Memory B cell (primary cell): Measurements from ENCODE around the gene TFB2M.
"Not testable (repeated sequence)": the region's sequence is repeated elsewhere in the genome, so short reads cannot be mapped to it uniquely, and the experiment has no call there.

ENCODE experiments used
- ATAC-seq: fragments of 150-1000 bp; cut with Tn5 transposase; 2 replicates; pipeline ENCODE4 v1.10.0; 2021; ENCODE audit warnings: low read depth, mild to moderate bottlenecking, moderate library complexity
- DNase-seq, 2 donors: peaks; one replicate each; pipeline ENCODE4 v3.0.0; 2022; ENCODE audit warnings: low spot score in 2 of 2
- H3K27ac Mint-ChIP-seq: one replicate; pipeline ENCODE4 v1.8.0; 2022; ENCODE audit warnings: mild to moderate bottlenecking, moderate library complexity, mixed read lengths
- H3K27me3 Mint-ChIP-seq: one replicate; pipeline ENCODE4 v1.8.0; 2022; ENCODE audit warnings: mixed read lengths
- H3K36me3 Mint-ChIP-seq: one replicate; pipeline ENCODE4 v1.8.0; 2022; ENCODE audit warnings: mild to moderate bottlenecking, mixed read lengths
- H3K4me1 Mint-ChIP-seq: one replicate; pipeline ENCODE4 v1.8.0; 2022; ENCODE audit warnings: mixed read lengths
- H3K4me3 Mint-ChIP-seq: one replicate; pipeline ENCODE4 v1.8.0; 2022; ENCODE audit warnings: mild to moderate bottlenecking, moderate library complexity, mixed read lengths
- H3K9me3 Mint-ChIP-seq: one replicate; pipeline ENCODE4 v1.8.0; 2022; ENCODE audit warnings: mixed read lengths

TFB2M gene

DNA sequence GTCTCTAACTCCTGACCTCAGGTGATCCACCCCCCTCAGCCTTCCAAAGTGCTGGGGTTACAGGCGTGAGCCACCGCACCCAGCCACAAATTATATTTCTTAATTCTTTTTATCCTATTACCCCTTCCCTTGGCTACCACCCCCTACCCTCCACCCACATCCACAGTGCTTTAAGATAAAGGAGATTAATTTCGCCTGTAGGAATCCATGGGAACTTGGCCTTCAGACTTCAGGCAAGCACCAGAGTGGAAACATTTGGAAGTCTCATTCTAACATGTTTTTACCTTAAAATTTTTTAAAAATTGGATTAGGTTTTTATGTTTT, 10.6 kb upstream of the TFB2M start:
- DNase-seq: no peak
- H3K4me1 Mint-ChIP-seq: peaks cover 24% of the 10 kb centered on the region
- no peaks in the 10 kb centered on the region for H3K27me3 Mint-ChIP-seq
- no peak for ATAC-seq
- H3K36me3 Mint-ChIP-seq: peaks cover 13% of the 10 kb centered on the region
- H3K27ac Mint-ChIP-seq: no peak overlapping the region
- H3K4me3 Mint-ChIP-seq: no peak overlapping the region
- no peaks in the 10 kb centered on the region for H3K9me3 Mint-ChIP-seq

DNA sequence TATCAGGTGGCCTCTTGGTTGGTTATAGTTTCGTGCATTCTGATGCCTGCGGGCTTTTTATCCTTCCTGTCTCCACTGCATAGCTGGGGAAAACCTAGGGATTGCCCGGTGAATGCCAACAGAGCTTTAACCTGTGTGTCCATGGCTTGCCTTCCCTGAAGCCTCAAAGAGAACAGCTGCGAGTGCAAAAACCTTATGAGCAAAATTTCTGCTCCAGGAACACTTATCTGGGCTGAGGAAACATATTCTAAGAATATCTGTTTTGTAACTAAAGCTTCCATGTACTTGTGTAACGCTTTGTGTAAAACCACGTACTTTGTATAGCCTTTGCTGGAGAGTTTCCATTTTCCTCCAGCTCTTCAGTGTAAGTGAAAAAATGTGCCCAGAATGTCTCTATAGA, 7.4 kb upstream of the TFB2M start:
- Mint-ChIP-seq H3K4me3 (no peak overlapping the region), H3K27ac (no peak overlapping the region), H3K27me3 (no peaks in the 10 kb centered on the region), H3K9me3 (no peaks in the 10 kb centered on the region), H3K36me3 (peaks cover 8% of the 10 kb centered on the region), H3K4me1 (peaks cover 30% of the 10 kb centered on the region)
- DNase-seq (no peak), ATAC-seq (no peak)

DNA sequence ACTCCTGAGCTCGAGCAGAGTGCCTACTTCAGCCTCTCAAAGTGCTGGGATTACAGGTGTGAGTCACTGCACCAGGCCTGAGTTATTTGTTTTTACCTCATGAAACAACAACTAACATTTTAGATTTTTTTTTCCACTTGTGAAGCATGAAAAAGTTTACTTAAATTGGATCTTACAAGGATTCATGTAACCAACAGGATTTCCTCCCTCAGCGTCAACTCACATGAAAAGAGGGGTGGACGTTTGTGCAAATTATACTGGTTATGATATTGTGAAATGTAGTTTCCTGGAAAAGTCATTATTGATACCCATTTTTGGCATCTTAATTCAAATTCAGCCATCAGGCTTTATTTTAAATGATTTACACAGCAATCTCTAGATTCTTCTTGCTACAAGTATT, 6.7 kb upstream of the TFB2M start:
- no peak for DNase-seq
- Mint-ChIP-seq H3K9me3 (no peaks in the 10 kb centered on the region), H3K4me3 (no peak overlapping the region), H3K27ac (peak overlapping the region; percentile 38), H3K27me3 (no peaks in the 10 kb centered on the region), H3K36me3 (peaks cover 8% of the 10 kb centered on the region), H3K4me1 (peaks cover 29% of the 10 kb centered on the region)
- no peak for ATAC-seq

DNA sequence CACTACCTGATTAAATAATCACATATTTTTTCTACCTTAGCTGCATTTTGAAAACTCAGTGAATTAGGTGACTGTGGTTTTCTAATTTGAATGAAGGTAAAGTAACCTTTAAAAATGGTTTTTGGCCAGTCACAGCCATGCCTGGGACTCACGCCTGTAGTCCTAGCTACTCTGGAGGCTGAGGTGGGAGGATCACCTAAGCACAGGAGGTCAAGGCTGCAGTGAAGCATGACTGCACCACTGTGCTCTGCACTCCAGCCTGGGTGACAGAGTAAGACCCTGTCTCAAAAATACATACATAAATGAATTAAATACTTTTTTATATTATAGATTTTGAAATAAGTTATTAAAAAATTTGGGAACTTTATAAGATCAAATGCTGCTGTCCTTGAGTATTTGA, 5.9 kb upstream of the TFB2M start:
- Mint-ChIP-seq H3K27me3 (no peaks in the 10 kb centered on the region), H3K4me1 (peaks cover 23% of the 10 kb centered on the region), H3K27ac (peak overlapping the region; percentile 88), H3K4me3 (no peak overlapping the region), H3K9me3 (no peaks in the 10 kb centered on the region), H3K36me3 (peaks cover 5% of the 10 kb centered on the region)
- ATAC-seq (no peak), DNase-seq (no peak)

DNA sequence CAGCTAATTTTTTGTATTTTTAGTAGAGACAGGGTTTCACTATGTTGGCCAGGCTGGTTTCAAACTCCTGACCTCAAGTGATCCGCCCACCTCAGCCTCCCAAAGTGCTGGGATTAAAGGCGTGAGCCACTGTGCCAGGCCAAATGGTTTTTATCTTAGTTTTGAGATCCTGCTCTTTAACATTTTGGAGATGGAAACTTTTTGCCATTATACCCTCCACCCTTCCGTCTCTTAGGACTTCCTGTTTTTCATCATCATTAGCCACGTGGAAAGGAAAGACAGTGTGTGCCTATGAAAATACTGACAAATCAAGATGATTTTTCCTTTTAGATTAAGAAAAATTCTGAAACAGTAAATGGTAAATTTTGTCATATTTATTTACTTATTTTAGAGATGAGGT, 5.2 kb upstream of the TFB2M start:
- ATAC-seq: peak; percentile 31
- peak overlapping the region; percentile 19 for H3K4me3 Mint-ChIP-seq
- DNase-seq: not testable (repeated sequence)

DNA sequence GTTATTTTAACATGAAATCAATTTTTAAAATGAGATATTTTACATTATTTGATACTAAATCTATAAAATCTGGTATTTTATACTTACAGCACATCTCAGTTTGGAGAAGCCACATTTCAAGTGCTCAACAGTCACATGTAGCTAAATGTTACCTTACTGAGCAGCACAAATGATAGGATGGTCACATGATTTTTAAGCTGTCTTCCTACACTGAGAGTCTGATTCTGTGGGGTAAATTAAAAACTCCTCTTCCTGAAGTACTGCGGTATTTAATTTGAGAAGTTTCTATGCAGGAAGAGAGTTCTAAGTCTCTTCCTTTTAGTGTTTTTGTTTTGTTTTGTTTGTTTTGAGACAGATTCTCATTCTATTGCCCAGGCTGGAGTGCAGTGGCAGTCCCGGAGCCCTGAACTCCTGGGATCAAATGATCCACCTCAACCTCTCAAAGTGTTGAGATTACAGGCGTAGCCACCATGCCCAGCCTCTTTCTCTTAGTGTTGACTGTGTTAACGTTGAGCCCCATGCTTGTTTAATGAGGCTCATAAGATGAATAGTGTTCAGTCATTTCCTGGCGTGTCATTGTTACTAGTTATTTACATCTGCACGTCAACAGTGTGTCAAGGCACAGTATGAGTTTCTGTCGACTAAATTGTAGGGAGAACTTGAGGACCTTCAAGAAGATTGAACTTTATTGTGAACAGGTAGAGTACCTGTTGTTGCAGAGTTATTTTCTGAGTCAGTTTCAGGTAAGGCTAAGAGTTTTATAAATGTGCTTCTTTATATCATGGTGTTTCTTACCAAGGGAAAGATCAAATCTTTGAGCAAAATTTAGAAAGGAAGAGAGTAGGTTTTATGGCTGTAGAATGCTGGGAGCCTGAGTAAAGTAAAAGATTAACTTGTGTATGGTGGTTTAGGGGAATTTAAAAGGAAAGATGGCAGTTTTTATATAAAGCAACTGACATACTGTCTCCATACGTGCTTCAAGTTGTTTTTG, 3.5 kb upstream of the TFB2M start:
- no peak for DNase-seq
- no peak for ATAC-seq
- H3K27me3 Mint-ChIP-seq: no peaks in the 10 kb centered on the region
- peak overlapping the region; percentile 93 for H3K27ac Mint-ChIP-seq
- H3K9me3 Mint-ChIP-seq: no peaks in the 10 kb centered on the region
- no peaks in the 10 kb centered on the region for H3K36me3 Mint-ChIP-seq
- peaks cover 25% of the 10 kb centered on the region for H3K4me1 Mint-ChIP-seq
- peak overlapping the region; percentile 52 for H3K4me3 Mint-ChIP-seq

More for the DNA sequence above, 5.2 kb upstream of the TFB2M start:
- not testable (repeated sequence) for H3K36me3 Mint-ChIP-seq, H3K9me3 Mint-ChIP-seq, H3K27me3 Mint-ChIP-seq
- peaks cover 23% of the 10 kb centered on the region for H3K4me1 Mint-ChIP-seq
- peak overlapping the region; percentile 88 for H3K27ac Mint-ChIP-seq

DNA sequence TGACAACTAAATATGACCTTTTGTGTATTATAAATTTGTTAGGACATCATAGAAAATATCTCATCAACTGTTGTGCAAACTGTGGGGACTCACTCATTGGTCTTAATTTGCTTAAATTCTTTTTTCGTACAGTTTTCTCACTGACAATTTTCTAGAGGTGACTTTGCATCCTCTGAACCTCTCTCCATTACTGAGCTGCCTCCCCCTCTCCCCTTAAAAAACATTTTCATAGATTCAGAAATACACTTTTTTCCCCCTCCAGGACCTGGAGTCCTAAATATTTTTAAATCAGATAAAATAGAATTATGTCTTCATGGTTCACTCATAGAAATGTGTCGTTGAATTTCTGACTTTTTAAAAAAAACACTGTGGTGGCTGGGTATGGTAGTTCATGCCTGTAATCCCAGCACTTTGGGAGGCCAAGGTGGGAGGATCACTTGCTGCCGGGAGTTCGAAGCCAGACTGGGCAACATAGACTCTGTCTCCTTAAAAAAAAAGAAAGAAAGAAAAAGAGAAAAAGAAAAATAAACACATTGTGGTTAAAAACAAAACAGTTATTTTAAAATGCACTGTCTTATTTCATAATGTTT, 1.7 kb upstream of the TFB2M start:
- H3K4me3 Mint-ChIP-seq: peak overlapping the region; percentile 99
- H3K9me3 Mint-ChIP-seq: no peaks in the 10 kb centered on the region
- H3K4me1 Mint-ChIP-seq: peaks cover 25% of the 10 kb centered on the region
- ATAC-seq: no peak
- no peak for DNase-seq
- H3K27me3 Mint-ChIP-seq: no peaks in the 10 kb centered on the region
- no peaks in the 10 kb centered on the region for H3K36me3 Mint-ChIP-seq
- peak overlapping the region; percentile 93 for H3K27ac Mint-ChIP-seq

DNA sequence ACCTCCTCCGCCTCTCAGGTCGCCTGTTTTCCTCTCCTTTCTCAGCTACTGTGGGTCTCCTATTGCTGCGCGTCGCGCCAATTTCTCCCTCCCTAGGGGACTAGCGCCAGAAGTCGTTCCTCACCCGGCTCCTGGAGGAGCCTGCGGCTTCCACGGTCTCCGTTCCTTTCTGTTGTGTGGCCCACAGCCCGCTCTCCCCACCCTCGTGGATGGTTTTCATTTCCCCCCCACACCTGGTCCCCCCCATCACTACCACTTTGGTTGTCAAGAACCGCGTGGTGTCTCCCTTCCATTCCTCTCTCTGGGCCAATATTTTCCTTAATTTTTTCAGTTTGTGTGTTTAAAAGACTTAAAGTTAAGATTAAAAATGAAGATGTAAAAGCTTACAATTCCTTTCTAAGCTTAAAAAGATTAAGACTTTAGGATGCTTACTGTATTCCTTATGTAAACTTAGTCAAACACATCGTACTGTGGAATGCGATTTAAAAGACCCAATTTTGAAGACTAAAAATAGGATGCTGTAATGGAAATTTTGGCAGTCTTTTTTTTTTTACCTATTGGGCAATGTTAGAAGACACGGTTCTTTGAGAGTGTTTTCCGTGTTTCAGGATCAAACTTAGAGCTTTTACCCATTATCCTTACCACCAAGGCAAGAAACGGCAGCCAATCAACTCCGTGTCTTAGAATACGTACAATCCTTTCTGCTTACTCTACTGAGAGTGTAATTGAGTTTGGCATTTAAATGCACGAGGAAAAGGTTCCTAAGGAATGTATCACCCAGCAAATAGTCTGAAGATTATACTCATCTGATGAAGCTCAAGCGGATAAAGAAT, 968 bp upstream of the TFB2M start:
- ATAC-seq: peak; percentile 30
- Mint-ChIP-seq H3K9me3 (no peaks in the 10 kb centered on the region), H3K27ac (peak overlapping the region; percentile 93), H3K27me3 (no peaks in the 10 kb centered on the region), H3K4me1 (peaks cover 25% of the 10 kb centered on the region), H3K4me3 (peak overlapping the region; percentile 99), H3K36me3 (no peaks in the 10 kb centered on the region)
- no peak for DNase-seq

DNA sequence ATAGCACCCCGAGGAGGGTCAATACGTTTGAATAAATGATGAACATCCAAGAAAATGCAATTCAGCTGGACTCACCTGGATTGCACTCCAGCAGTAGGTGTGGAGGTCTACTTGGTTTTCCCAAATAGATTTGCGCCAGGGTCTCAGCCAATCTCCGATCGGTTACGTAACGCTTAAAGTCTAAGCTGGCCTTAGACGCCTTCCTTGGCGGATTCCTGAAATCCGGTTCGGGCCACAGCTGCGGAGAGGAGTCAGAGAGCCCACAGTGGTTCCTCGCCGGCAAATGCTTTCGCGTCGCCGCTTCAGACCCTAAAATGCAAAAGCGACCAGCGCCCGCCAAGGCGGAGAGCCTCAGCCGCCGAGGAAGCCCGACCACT, 322 bp downstream of the TFB2M start:
- Mint-ChIP-seq H3K4me3 (peak overlapping the region; percentile 99), H3K36me3 (no peaks in the 10 kb centered on the region), H3K27me3 (no peaks in the 10 kb centered on the region), H3K9me3 (no peaks in the 10 kb centered on the region), H3K27ac (peak overlapping the region; percentile 93), H3K4me1 (peaks cover 21% of the 10 kb centered on the region)
- ATAC-seq: no peak
- no peak for DNase-seq

DNA sequence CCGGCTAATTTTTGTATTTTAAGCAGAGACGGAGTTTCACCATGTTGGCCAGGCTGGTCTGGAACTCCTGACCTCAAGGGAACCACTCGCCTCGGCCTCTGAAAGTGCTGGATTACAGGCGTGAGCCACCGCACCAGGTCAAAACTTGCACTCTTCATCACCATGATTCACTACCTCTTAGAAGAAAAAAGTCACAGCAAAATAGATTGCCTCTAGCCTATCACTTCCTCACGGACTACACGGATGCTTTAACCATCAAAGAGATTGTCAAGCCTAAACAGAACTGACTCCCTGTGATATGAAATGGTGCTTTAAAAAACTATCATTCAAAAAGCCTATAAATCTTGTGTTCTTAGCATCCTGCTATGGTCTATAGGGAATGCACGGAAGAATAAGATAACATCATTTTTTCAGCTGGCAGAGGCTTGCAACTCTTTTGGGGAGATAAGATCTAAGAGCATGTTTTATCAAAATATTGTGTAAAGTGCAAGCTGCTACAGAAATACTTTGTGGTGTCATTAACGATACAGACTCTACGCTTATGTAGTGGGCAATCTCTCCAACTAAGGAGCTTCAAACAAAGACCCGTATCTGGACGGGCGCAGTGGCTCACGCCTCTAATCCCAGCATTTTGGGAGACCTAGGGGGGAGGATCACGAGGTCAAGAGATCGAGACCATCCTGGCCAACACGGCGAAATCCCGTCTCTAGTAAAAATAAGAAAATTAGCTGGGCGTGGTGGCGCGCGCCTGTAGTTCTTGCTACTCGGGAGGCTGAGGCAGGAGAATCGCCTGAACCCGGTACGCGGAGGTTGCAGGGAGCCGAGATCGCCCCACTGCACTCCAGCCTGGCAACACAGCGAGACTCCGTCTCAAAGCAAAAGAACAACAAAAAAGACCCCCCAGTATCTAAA, 966 bp downstream of the TFB2M start:
- no peaks in the 10 kb centered on the region for H3K9me3 Mint-ChIP-seq
- ATAC-seq: no peak
- peak overlapping the region; percentile 93 for H3K27ac Mint-ChIP-seq
- H3K36me3 Mint-ChIP-seq: no peaks in the 10 kb centered on the region
- H3K27me3 Mint-ChIP-seq: no peaks in the 10 kb centered on the region
- peaks cover 18% of the 10 kb centered on the region for H3K4me1 Mint-ChIP-seq
- peak overlapping the region; percentile 99 for H3K4me3 Mint-ChIP-seq
- DNase-seq: no peak

DNA sequence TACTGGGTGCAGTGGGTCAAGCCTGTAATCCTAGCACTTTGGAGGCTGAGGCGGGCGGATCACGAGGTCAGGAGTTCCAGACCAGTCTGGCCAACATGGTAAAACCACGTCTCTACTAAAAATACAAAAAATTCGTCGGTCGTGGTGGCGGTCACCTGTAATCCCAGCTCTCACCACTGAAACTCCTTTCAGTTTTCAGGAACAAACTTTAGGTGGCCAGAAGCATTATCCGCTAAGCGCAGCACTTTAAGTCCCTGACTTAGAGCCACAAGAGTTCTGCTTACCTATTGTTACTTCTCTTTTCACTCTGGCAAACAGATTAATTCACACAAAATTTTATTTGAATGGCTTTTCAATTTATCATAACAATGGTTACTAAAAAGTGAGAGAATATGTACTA, 5.2 kb downstream of the TFB2M start:
- H3K4me3 Mint-ChIP-seq, DNase-seq, H3K9me3 Mint-ChIP-seq, H3K36me3 Mint-ChIP-seq, H3K4me1 Mint-ChIP-seq, H3K27me3 Mint-ChIP-seq, ATAC-seq, H3K27ac Mint-ChIP-seq: not testable (repeated sequence)

DNA sequence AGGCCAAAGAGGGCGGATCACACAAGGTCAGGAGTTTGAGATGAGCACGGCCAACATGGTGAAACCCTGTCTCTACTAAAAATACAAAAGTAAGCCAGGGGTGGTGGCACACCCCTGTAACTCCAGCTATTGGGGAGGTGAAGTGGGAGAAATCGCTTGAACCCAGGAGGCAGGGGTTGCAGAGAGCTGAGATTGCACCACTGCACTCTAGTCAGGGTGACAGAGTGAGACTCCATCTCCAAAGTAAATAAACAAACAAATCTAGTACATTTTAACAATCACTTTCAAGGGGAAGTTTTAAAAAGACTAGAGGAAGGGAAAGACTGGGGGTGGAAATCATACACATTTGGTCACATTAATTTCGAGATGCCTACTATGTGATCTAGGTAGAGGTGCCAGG, 6.8 kb downstream of the TFB2M start:
- H3K27ac Mint-ChIP-seq: no peak overlapping the region
- H3K9me3 Mint-ChIP-seq: no peaks in the 10 kb centered on the region
- H3K4me3 Mint-ChIP-seq: no peak overlapping the region
- peaks cover 17% of the 10 kb centered on the region for H3K36me3 Mint-ChIP-seq
- no peaks in the 10 kb centered on the region for H3K4me1 Mint-ChIP-seq
- H3K27me3 Mint-ChIP-seq: no peaks in the 10 kb centered on the region
- no peak for ATAC-seq
- DNase-seq: no peak

DNA sequence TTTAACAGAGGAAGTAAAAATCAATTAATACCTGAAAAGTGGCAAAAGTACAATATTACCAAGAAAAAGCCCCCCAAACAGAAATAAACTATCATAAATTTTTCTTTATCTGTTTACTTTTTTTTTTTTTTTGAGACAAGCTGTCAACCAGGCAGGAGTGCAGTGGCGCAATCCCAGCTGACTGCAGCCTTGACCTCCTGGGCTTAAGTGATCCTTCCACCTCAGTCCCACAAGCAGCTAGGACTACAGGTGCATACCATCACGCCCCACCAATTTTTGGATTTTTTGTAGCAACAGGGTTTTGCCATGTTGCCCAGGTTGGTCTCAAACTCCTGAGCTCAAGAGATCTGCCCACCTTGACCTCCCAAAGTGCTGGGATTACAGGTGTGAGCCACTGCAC, 8.0 kb downstream of the TFB2M start:
- H3K4me3 Mint-ChIP-seq: no peak overlapping the region
- no peak overlapping the region for H3K27ac Mint-ChIP-seq
- DNase-seq (no peak), ATAC-seq (no peak)
- no peaks in the 10 kb centered on the region for H3K27me3 Mint-ChIP-seq
- H3K4me1 Mint-ChIP-seq: no peaks in the 10 kb centered on the region
- peaks cover 25% of the 10 kb centered on the region for H3K36me3 Mint-ChIP-seq
- no peaks in the 10 kb centered on the region for H3K9me3 Mint-ChIP-seq
